ENCODE data around the gene KCNC1.

Gene KCNC1

GRCh38 chr11:17742019-17742418, 7.4 kb downstream of the KCNC1 start:
- FAIRE-seq (no peak), DNase-seq (ENCODE audit: insufficient read length, low spot score) (no peak)
- TF ChIP-seq POLR2A (IDR thresholded peaks at IDR 0.05; ENCODE audit: low read depth, low read length) (no peak), PAX5 (IDR thresholded peaks at IDR 0.05; ENCODE audit: insufficient read depth, low read length, severe bottlenecking) (no peak), SPI1 (IDR thresholded peaks at IDR 0.05; ENCODE audit: low read depth, low read length) (no peak), POLR2AphosphoS5 (IDR thresholded peaks at IDR 0.05; ENCODE audit: low read depth, low read length) (no peak)

- FAIRE-seq (no peak), DNase-seq (ENCODE audit: insufficient read length, low spot score) (no peak)
- TF ChIP-seq POU2F2 (IDR thresholded peaks at IDR 0.05; ENCODE audit: low read depth, low read length) (no peak), POLR2A (IDR thresholded peaks at IDR 0.05; ENCODE audit: low read depth, low read length) (no peak), POLR2AphosphoS5 (IDR thresholded peaks at IDR 0.05; ENCODE audit: low read depth, low read length) (no peak), TAF1 (IDR thresholded peaks at IDR 0.05; ENCODE audit: low read depth, low read length) (no peak), SPI1 (IDR thresholded peaks at IDR 0.05; ENCODE audit: low read depth, low read length) (no peak), PAX5 (IDR thresholded peaks at IDR 0.05; ENCODE audit: insufficient read depth, low read length, severe bottlenecking) (no peak)
Measured at GRCh38 chr11:17743026-17743807, 8.6 kb downstream of the KCNC1 start.

- TF ChIP-seq POLR2AphosphoS5 (IDR thresholded peaks at IDR 0.05; ENCODE audit: low read depth, low read length) (no peak), SPI1 (IDR thresholded peaks at IDR 0.05; ENCODE audit: low read depth, low read length) (no peak), POLR2A (IDR thresholded peaks at IDR 0.05; ENCODE audit: low read depth, low read length) (no peak), TAF1 (IDR thresholded peaks at IDR 0.05; ENCODE audit: low read depth, low read length) (no peak), PAX5 (IDR thresholded peaks at IDR 0.05; ENCODE audit: insufficient read depth, low read length, severe bottlenecking) (no peak), POU2F2 (IDR thresholded peaks at IDR 0.05; ENCODE audit: low read depth, low read length) (no peak)
- DNase-seq (ENCODE audit: insufficient read length, low spot score) (no peak), FAIRE-seq (no peak)
Measured at GRCh38 chr11:17743808-17744119, 9.2 kb downstream of the KCNC1 start.

- no peak for FAIRE-seq
- no peak for DNase-seq (ENCODE audit: insufficient read length, low spot score)
- no peak for TF ChIP-seq PAX5 (IDR thresholded peaks at IDR 0.05; ENCODE audit: insufficient read depth, low read length, severe bottlenecking)
- no peak for TF ChIP-seq TAF1 (IDR thresholded peaks at IDR 0.05; ENCODE audit: low read depth, low read length)
- TF ChIP-seq POU2F2 (IDR thresholded peaks at IDR 0.05; ENCODE audit: low read depth, low read length), result no peak
- no peak for TF ChIP-seq POLR2AphosphoS5 (IDR thresholded peaks at IDR 0.05; ENCODE audit: low read depth, low read length)
- no peak for TF ChIP-seq POLR2A (IDR thresholded peaks at IDR 0.05; ENCODE audit: low read depth, low read length)
- no peak for TF ChIP-seq SPI1 (IDR thresholded peaks at IDR 0.05; ENCODE audit: low read depth, low read length)
Measured at GRCh38 chr11:17744151-17744940, 9.8 kb downstream of the KCNC1 start.

GRCh38 chr11:17745023-17745772, 10.6 kb downstream of the KCNC1 start:
- no peak for FAIRE-seq
- no peak for DNase-seq (ENCODE audit: insufficient read length, low spot score)
- no peak for TF ChIP-seq PAX5 (IDR thresholded peaks at IDR 0.05; ENCODE audit: insufficient read depth, low read length, severe bottlenecking)
- no peak for TF ChIP-seq POLR2A (IDR thresholded peaks at IDR 0.05; ENCODE audit: low read depth, low read length)

GRCh38 chr11:17746096-17746495, 11.5 kb downstream of the KCNC1 start:
- FAIRE-seq, result no peak
- no peak for DNase-seq (ENCODE audit: insufficient read length, low spot score)
- no peak for TF ChIP-seq PAX5 (IDR thresholded peaks at IDR 0.05; ENCODE audit: insufficient read depth, low read length, severe bottlenecking)
- TF ChIP-seq TAF1 (IDR thresholded peaks at IDR 0.05; ENCODE audit: low read depth, low read length), result no peak
- TF ChIP-seq POLR2AphosphoS5 (IDR thresholded peaks at IDR 0.05; ENCODE audit: low read depth, low read length), result no peak
- no peak for TF ChIP-seq POLR2A (IDR thresholded peaks at IDR 0.05; ENCODE audit: low read depth, low read length)
- TF ChIP-seq SPI1 (IDR thresholded peaks at IDR 0.05; ENCODE audit: low read depth, low read length), result no peak
- no peak for TF ChIP-seq POU2F2 (IDR thresholded peaks at IDR 0.05; ENCODE audit: low read depth, low read length)

GRCh38 chr11:17747131-17747955, 12.8 kb downstream of the KCNC1 start:
- DNase-seq (ENCODE audit: insufficient read length, low spot score) (no peak), FAIRE-seq (no peak)
- no peak for TF ChIP-seq SPI1 (IDR thresholded peaks at IDR 0.05; ENCODE audit: low read depth, low read length)
- TF ChIP-seq POLR2AphosphoS5 (IDR thresholded peaks at IDR 0.05; ENCODE audit: low read depth, low read length), result no peak
- TF ChIP-seq POLR2A (IDR thresholded peaks at IDR 0.05; ENCODE audit: low read depth, low read length), result no peak
- no peak for TF ChIP-seq PAX5 (IDR thresholded peaks at IDR 0.05; ENCODE audit: insufficient read depth, low read length, severe bottlenecking)
- no peak for TF ChIP-seq TAF1 (IDR thresholded peaks at IDR 0.05; ENCODE audit: low read depth, low read length)
- no peak for TF ChIP-seq POU2F2 (IDR thresholded peaks at IDR 0.05; ENCODE audit: low read depth, low read length)

- FAIRE-seq (no peak), DNase-seq (ENCODE audit: insufficient read length, low spot score) (no peak)
- TF ChIP-seq TAF1 (IDR thresholded peaks at IDR 0.05; ENCODE audit: low read depth, low read length) (no peak), SPI1 (IDR thresholded peaks at IDR 0.05; ENCODE audit: low read depth, low read length) (no peak), PAX5 (IDR thresholded peaks at IDR 0.05; ENCODE audit: insufficient read depth, low read length, severe bottlenecking) (no peak), POU2F2 (IDR thresholded peaks at IDR 0.05; ENCODE audit: low read depth, low read length) (no peak), POLR2AphosphoS5 (IDR thresholded peaks at IDR 0.05; ENCODE audit: low read depth, low read length) (no peak), POLR2A (IDR thresholded peaks at IDR 0.05; ENCODE audit: low read depth, low read length) (no peak)
Measured at GRCh38 chr11:17748044-17748443, 13.5 kb downstream of the KCNC1 start.
